OCI-LY1 (cell line): ENCODE data around the gene POU4F1.
A peak's percentile ranks its signal among the peaks of the same experiment; 100 is the strongest.

ENCODE experiments used
- EZH2 ChIP-seq: fragments of 200-600 bp; sonication (generic), shearing (Covaris generic); IDR thresholded peaks from 2 replicates; pipeline ENCODE4 v1.8.0; 2017; ENCODE audit warnings: borderline replicate concordance, mixed run types, mild to moderate bottlenecking, antibody characterized with exemption, low read length, moderate library complexity, mixed read lengths
- TF ChIP-seq, protein P1 (sequence below): fragments of 200-600 bp; sonication (generic), shearing (Covaris generic); IDR thresholded peaks from 2 replicates; pipeline ENCODE4 v1.5.1; 2017; ENCODE audit warnings: mild to moderate bottlenecking, antibody characterized with exemption, low read length, moderate library complexity, mixed read lengths

DNA sequence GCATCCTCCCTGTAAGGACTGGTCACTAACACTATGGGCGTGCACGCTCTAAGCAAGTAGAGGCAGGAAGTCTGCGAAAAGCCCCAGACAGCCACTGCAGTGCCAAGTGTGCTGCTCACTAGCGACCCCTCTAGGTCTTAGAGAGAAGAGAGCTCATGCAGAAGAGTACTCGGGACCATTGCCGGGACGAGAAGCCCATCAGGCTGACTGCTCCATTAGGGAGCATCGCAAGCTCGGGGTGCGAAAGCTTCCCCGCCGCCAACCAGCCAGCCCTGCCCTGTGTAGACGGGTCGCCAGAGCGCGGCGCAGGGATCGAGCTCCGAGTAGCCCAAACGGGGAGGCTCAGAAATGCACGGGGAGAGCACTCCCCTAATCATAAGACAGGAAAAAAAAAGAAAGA is 16.6 kb downstream of the POU4F1 start:
- no peak for TF ChIP-seq EZH2
- TF ChIP-seq, protein P1, sequence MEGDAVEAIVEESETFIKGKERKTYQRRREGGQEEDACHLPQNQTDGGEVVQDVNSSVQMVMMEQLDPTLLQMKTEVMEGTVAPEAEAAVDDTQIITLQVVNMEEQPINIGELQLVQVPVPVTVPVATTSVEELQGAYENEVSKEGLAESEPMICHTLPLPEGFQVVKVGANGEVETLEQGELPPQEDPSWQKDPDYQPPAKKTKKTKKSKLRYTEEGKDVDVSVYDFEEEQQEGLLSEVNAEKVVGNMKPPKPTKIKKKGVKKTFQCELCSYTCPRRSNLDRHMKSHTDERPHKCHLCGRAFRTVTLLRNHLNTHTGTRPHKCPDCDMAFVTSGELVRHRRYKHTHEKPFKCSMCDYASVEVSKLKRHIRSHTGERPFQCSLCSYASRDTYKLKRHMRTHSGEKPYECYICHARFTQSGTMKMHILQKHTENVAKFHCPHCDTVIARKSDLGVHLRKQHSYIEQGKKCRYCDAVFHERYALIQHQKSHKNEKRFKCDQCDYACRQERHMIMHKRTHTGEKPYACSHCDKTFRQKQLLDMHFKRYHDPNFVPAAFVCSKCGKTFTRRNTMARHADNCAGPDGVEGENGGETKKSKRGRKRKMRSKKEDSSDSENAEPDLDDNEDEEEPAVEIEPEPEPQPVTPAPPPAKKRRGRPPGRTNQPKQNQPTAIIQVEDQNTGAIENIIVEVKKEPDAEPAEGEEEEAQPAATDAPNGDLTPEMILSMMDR = peak; percentile 48
